Peyer's patch (tissue), 4 donors: ENCODE data around the gene KDELR3. TPM values are rescaled to one million over a fixed set of nuclear protein-coding genes. Genes with fewer than 3 reads are reported as not detected.

Experiments
- DNase-seq, 3 donors: peaks; one replicate each; pipeline ENCODE4 v3.0.0-alpha.2; 2017 to 2019
- H3K27ac ChIP-seq, 4 donors: fragments of 200-600 bp; sonication (generic); one replicate each; pipeline ENCODE4 v1.5.1; 2016 to 2019
- H3K27me3 ChIP-seq, 2 donors: fragments of 200-600 bp; sonication (generic); one replicate each; pipeline ENCODE4 v1.5.1; 2019
- H3K36me3 ChIP-seq, 3 donors: fragments of 200-600 bp; sonication (generic); one replicate each; pipeline ENCODE4 v1.5.1; 2016 to 2019
- H3K4me1 ChIP-seq, 4 donors: fragments of 200-600 bp; sonication (generic); one replicate each; pipeline ENCODE4 v1.5.1; 2016 to 2019
- H3K4me3 ChIP-seq, 4 donors: fragments of 200-600 bp; sonication (generic); 1 replicate in 3 of 4; 2 replicates in 1 of 4; pipeline ENCODE4 v1.5.1; 2016 to 2019; ENCODE audit warnings: mild to moderate bottlenecking in 1 of 4
- H3K9me3 ChIP-seq, 4 donors: fragments of 200-600 bp; sonication (generic); one replicate each; pipeline ENCODE4 v1.5.1; 2016 to 2019; ENCODE audit warnings: mild to moderate bottlenecking in 1 of 4
- POLR2A ChIP-seq, 2 donors: fragments of 450-650 bp; IDR thresholded peaks; one replicate each; pipeline ENCODE4 v1.5.1; 2017; ENCODE audit warnings: antibody characterized with exemption in 2 of 2, mild to moderate bottlenecking in 2 of 2, moderate library complexity in 2 of 2
- total RNA-seq, 4 donors: library from RNA; depleted of rRNA; stranded (reverse); fragments of >200 nt; gene quantifications; one replicate each; pipeline ENCODE4 v1.1.0, GENCODE V29; 2016
- TF ChIP-seq, protein P1 (sequence below), 6 experiments: fragments of 450-650 bp in 4 of 6; fragments of 200-600 bp in 2 of 6; sonication (generic) in 1 of 6; IDR thresholded peaks; one replicate each; pipeline ENCODE4 v1.5.1; 2017 to 2019; ENCODE audit warnings: antibody characterized with exemption in 6 of 6, mild to moderate bottlenecking in 3 of 6, moderate library complexity in 1 of 6

Gene KDELR3
- total RNA-seq, 4 donors from 2014 or later, result 2.5 to 20.0 (median 16.6) TPM

DNA sequence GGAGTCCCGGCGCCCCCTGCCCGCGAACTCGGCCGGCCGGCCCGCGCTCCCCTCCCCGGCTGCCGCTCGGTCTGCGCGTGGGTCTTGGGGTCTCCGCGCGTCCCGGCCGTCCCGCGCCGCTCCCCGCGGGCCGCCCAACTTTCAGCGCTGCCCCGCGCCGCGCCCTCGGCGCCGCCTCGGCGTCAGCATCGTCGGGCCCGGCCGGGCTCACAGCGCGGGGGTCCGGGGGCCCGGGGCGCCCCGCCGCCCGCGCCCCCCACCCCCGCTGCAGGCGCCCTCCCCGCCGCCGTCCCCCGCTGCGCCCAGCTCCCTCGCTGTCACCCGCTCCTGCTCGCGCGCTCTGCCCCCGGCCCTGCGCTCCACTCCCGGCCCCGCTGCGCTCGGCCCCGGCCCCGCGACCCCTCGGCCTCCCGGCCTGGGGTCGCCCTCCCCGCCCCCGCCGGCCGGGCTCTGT is 12.8 kb upstream of the KDELR3 start, which contains the start of gene KCNJ4:
Gene KCNJ4 (minus strand): TSS at position 124 of the 454 bp plus-strand sequence. CDS start 27,067 bp downstream, outside the sequence.
- H3K36me3 ChIP-seq, result no peaks in the 10 kb centered on the region
- peaks cover 0 to 35% of the 10 kb centered on the region in 2 donors for H3K27me3 ChIP-seq
- DNase-seq, result no peak
- no peak for TF ChIP-seq POLR2A (IDR thresholded peaks at IDR 0.05)
- TF ChIP-seq, protein P1, sequence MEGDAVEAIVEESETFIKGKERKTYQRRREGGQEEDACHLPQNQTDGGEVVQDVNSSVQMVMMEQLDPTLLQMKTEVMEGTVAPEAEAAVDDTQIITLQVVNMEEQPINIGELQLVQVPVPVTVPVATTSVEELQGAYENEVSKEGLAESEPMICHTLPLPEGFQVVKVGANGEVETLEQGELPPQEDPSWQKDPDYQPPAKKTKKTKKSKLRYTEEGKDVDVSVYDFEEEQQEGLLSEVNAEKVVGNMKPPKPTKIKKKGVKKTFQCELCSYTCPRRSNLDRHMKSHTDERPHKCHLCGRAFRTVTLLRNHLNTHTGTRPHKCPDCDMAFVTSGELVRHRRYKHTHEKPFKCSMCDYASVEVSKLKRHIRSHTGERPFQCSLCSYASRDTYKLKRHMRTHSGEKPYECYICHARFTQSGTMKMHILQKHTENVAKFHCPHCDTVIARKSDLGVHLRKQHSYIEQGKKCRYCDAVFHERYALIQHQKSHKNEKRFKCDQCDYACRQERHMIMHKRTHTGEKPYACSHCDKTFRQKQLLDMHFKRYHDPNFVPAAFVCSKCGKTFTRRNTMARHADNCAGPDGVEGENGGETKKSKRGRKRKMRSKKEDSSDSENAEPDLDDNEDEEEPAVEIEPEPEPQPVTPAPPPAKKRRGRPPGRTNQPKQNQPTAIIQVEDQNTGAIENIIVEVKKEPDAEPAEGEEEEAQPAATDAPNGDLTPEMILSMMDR (IDR thresholded peaks at IDR 0.05), result no peak
- H3K4me3 ChIP-seq, result peak within 1 kb of the TSS; percentile 19 to 56 (median 52)
- peaks cover 0 to 19% (median 9%) of the 10 kb centered on the region in 4 donors for H3K4me1 ChIP-seq
- no peaks in the 10 kb centered on the region for H3K9me3 ChIP-seq
- no peak within 1 kb of the TSS for H3K27ac ChIP-seq

DNA sequence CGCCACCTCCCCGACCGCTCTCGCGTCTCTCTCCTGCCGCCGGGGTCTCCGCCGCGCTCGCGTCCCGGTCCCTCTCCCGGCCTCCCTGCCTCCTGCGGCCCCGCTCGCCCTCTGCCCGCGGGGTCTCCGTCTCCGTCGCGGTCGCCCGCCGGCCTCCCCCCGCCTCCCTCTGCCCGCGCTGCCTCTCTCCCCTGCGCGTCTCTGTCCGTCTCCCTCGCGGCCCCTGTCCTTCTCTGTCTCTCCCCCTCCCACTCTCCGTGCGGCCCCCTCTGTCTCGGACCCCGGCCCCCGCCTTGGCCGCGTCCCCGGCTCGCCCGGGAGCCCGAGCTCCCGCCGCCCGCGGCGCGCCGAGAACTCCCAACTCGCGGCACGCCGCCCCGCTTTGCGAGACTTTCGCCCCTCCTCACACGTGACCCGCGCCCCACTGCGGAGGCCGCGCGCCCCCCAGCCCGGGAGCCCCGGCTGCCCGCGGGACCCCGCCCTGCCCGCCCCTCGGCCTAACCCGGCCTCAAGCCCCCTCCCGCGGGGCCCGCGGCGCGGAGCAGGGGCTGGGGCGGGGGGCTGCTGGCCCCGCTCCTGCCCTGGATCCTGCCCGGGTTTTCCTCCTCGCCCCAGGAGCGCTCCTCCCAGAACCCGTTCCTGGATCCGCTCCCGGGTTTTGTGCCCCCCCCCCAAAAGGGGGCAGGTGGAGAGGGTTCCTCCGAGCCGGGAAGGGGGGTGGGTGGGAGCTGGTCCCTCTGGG is 12.2 kb upstream of the KDELR3 start:
- Histone ChIP-seq H3K36me3 (no peaks in the 10 kb centered on the region), H3K27me3 (peaks cover 0 to 35% of the 10 kb centered on the region in 2 donors), H3K4me3 (peak overlapping the region; percentile 19 to 53 (median 46)), H3K9me3 (no peaks in the 10 kb centered on the region), H3K27ac (no peak overlapping the region), H3K4me1 (peaks cover 0 to 19% (median 9%) of the 10 kb centered on the region in 4 donors)
- no peak for DNase-seq
- TF ChIP-seq POLR2A (IDR thresholded peaks at IDR 0.05), result no peak
- TF ChIP-seq, protein P1 (IDR thresholded peaks at IDR 0.05), result no peak

DNA sequence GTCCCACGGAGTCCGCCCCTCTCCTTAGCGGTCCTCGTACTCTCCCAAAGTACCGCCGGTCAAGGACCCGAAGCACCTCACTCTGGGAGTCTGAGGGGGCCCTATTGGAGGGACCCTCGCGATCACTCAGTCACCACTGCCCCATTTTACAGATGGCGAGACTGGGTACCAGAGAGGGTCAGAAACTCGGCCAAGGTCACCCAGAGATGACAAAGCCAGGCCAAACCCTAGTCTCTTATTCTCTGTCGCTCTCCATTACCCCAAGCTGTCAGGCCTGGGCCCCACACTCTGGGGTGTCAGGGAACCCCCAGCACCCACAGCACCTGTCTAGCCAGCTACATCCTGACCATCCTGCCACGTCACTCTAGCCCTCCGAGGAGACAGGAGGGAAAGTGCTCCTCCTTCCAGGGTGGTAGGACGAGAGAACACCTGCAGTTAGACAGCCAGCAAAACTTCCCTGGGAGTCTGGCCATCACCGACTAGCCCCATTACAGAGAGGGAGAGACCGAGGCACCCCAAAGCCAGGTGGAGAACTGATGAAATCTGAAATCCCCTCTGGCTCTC is 11.5 kb upstream of the KDELR3 start:
- Histone ChIP-seq H3K4me3 (peak overlapping the region in 1 of 4 donors; percentile 50), H3K36me3 (no peaks in the 10 kb centered on the region), H3K4me1 (peaks cover 0 to 22% (median 9%) of the 10 kb centered on the region in 4 donors), H3K27ac (no peak overlapping the region), H3K9me3 (no peaks in the 10 kb centered on the region), H3K27me3 (peaks cover 0 to 35% of the 10 kb centered on the region in 2 donors)
- no peak for DNase-seq
- no peak for TF ChIP-seq POLR2A (IDR thresholded peaks at IDR 0.05)
- TF ChIP-seq, protein P1 (IDR thresholded peaks at IDR 0.05), result no peak

DNA sequence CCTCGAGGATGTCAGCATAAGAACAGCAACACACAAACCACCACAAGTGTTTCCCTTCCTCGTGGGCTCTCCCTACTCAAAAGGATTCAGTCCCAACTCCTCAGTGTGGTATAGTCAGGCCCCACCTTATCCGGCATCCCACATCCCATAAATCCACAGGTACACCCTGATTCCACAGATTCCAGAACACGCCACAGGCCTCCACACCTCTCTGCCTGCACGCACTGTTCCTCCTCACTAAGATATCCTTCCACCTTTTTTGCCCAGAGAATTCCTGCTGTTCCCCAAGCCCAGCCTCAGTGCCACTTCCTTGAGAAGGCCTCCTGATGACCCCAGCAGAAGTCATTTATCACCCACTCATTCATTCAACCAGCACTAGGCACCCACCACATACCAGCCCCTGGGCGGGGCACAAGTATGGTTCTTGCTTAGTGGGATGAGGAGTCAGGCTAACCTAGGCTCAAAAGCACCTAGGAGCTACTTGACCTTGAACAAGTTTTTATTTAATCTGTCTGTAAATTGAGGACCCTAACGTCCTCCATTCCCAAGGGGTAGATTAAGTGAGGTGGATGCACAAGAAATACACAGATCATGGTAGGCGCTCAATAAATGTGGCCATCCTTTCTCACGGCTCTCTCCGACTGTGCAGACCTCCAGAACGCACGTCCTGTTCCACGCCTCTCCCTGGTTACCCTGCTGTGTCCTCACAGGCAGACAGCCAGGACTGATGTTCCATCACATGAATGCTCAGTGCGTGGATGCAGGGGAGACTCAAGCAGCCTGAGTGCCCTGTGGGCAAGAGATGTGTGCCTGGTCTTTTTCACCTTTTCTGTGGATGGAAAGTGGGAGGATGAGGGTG is 10.8 kb upstream of the KDELR3 start:
- Histone ChIP-seq H3K27me3 (peaks cover 0 to 35% of the 10 kb centered on the region in 2 donors), H3K27ac (no peak overlapping the region)

DNA sequence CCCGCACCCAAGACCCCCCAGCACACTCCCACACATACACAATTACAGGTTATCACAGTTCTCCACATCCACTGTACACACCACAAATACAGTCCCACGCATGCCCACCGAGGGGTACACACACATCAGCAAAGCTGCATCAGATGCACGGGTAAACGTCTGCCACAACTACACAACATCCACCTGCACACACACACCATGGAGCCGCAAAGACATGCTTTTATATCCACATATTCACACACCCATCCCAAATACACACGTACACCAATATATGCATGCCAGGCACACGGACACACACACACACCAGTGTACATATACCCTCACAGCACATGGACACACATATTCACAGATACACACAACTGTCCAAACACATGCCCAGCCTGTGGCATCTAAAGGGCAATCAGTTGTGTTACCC is 7.5 kb upstream of the KDELR3 start:
- no peaks in the 10 kb centered on the region for H3K36me3 ChIP-seq
- TF ChIP-seq POLR2A (IDR thresholded peaks at IDR 0.05), result no peak
- TF ChIP-seq, protein P1 (IDR thresholded peaks at IDR 0.05), result no peak
- DNase-seq, result no peak
- no peaks in the 10 kb centered on the region for H3K9me3 ChIP-seq
- H3K27ac ChIP-seq, result no peak overlapping the region
- H3K27me3 ChIP-seq, result peaks cover 0 to 14% of the 10 kb centered on the region in 2 donors
- no peak overlapping the region for H3K4me3 ChIP-seq
- H3K4me1 ChIP-seq, result peaks cover 0 to 17% (median 6%) of the 10 kb centered on the region in 4 donors

More for the DNA sequence above, 10.8 kb upstream of the KDELR3 start:
- Histone ChIP-seq H3K4me3 (no peak overlapping the region), H3K9me3 (no peaks in the 10 kb centered on the region), H3K4me1 (peaks cover 0 to 28% (median 11%) of the 10 kb centered on the region in 4 donors), H3K36me3 (no peaks in the 10 kb centered on the region)
- TF ChIP-seq POLR2A (IDR thresholded peaks at IDR 0.05), result no peak
- TF ChIP-seq, protein P1 (IDR thresholded peaks at IDR 0.05), result no peak
- no peak for DNase-seq
